Mesothelial cell of epicardium (in vitro differentiated cells): Measurements from ENCODE around the gene TLR10. TPM values are rescaled to one million over a fixed set of nuclear protein-coding genes. Genes with fewer than 3 reads are reported as not detected.

Source experiments
- DNase-seq, 2 experiments: peaks; one replicate each; pipeline ENCODE4 v3.0.0; 2021; ENCODE audit warnings: low spot score in 2 of 2; ENCODE audit not compliant: unreplicated experiment in 2 of 2
- H3K27ac Mint-ChIP-seq: 2 replicates; pipeline ENCODE4 v1.8.0; 2021; ENCODE audit warnings: mixed read lengths
- H3K27me3 Mint-ChIP-seq: 2 replicates; pipeline ENCODE4 v1.8.0; 2021; ENCODE audit warnings: low read depth, mixed read lengths
- H3K36me3 Mint-ChIP-seq: 2 replicates; pipeline ENCODE4 v1.8.0; 2021; ENCODE audit warnings: mixed read lengths
- H3K4me1 Mint-ChIP-seq: 2 replicates; pipeline ENCODE4 v1.8.0; 2021; ENCODE audit warnings: mixed read lengths
- H3K4me3 Mint-ChIP-seq: 2 replicates; pipeline ENCODE4 v1.8.0; 2021; ENCODE audit warnings: mild to moderate bottlenecking, moderate library complexity, mixed read lengths
- H3K9me3 Mint-ChIP-seq: 2 replicates; pipeline ENCODE4 v1.8.0; 2021; ENCODE audit warnings: mixed read lengths
- total RNA-seq: library from RNA; stranded (reverse); gene quantifications from 3 replicates; pipeline ENCODE4 v1.2.1, GENCODE V29; 2021
- TF ChIP-seq, protein P1 (sequence below): fragments of 200-600 bp; sonication (generic); IDR thresholded peaks from one replicate; pipeline ENCODE4 v1.5.0; 2021; ENCODE audit warnings: antibody characterized with exemption; ENCODE audit not compliant: unreplicated experiment

TLR10 gene
- total RNA-seq, 1 donor from 2014 or later = not detected

DNA sequence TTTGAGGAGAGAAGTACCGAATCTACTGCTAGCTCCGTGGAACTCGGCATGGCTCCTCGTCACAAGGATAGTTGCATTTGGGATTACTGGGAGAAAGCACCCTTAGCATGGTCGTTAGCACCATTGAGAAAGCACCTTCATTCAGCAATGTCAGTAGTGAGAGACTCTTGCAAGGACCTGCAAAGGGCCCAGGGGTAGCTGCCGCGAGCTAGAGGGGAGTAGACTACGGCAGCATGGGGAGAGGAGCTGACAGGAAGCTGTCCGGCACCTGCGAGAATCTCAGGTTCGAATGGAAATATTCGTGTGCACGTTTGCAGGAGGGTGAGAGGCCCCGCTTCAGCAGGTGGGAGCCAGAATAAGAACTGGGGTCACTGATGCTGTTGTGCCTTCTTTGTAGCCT is 20.2 kb downstream of the TLR10 start:
- no peak overlapping the region for H3K27ac Mint-ChIP-seq
- H3K27me3 Mint-ChIP-seq = no peaks in the 10 kb centered on the region
- H3K36me3 Mint-ChIP-seq = no peaks in the 10 kb centered on the region
- peaks cover 4% of the 10 kb centered on the region for H3K4me1 Mint-ChIP-seq
- TF ChIP-seq, protein P1, sequence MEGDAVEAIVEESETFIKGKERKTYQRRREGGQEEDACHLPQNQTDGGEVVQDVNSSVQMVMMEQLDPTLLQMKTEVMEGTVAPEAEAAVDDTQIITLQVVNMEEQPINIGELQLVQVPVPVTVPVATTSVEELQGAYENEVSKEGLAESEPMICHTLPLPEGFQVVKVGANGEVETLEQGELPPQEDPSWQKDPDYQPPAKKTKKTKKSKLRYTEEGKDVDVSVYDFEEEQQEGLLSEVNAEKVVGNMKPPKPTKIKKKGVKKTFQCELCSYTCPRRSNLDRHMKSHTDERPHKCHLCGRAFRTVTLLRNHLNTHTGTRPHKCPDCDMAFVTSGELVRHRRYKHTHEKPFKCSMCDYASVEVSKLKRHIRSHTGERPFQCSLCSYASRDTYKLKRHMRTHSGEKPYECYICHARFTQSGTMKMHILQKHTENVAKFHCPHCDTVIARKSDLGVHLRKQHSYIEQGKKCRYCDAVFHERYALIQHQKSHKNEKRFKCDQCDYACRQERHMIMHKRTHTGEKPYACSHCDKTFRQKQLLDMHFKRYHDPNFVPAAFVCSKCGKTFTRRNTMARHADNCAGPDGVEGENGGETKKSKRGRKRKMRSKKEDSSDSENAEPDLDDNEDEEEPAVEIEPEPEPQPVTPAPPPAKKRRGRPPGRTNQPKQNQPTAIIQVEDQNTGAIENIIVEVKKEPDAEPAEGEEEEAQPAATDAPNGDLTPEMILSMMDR = no peak
- H3K9me3 Mint-ChIP-seq = peaks cover 6% of the 10 kb centered on the region
- no peak overlapping the region for H3K4me3 Mint-ChIP-seq
- no peak for DNase-seq

DNA sequence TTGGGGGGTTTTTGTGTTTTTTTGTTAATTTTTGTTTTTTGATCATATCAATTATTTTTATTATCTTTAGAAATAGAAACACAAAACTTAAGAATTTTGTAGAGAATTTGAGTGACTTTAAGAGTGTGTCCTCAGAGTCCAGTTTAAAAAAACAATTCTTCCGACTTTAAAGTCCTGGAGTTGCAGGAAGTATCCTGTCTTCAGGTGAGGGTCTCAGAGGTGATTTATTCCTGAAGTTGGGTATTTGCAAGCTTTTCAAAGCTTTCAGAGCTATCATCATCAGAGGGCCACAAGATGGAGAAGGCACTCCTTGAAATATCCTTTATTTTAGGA is 23.0 kb downstream of the TLR10 start:
- no peak overlapping the region for H3K4me3 Mint-ChIP-seq
- H3K4me1 Mint-ChIP-seq = peaks cover 4% of the 10 kb centered on the region
- H3K27me3 Mint-ChIP-seq = no peaks in the 10 kb centered on the region
- no peak for DNase-seq
- H3K9me3 Mint-ChIP-seq = no peaks in the 10 kb centered on the region
- no peaks in the 10 kb centered on the region for H3K36me3 Mint-ChIP-seq
- TF ChIP-seq, protein P1 = no peak
- no peak overlapping the region for H3K27ac Mint-ChIP-seq

DNA sequence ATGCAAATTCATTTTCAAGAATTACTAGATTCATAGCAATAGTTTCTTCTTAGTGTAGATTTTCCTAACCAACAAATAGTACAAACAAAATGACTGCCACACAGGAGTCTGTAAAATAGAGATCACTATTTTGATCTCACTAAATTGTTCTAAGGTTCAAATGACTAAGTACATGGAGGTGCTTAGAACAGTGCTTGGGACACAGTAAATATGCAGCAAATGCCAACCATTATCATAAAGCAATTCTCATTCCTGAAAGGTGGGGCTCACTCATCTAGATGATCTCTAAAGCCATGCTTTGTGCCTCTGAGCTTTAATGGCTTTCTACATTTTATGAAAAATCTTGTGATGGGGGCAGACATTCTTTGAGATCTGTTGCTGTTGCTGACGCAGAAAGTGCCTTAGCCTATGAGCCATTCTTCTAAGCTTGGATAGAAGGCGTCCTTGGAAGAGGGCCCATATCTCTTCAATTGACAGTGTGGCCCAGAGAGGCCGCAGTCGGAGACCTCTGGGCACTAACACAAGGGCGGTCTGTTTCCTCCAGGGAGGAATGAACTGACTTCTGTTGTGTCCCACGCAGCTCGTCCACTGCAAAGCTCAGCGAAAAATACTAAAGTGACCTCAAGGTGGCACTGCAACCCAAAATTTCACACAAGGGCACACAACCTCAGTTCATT is 23.5 kb downstream of the TLR10 start:
- H3K9me3 Mint-ChIP-seq = no peaks in the 10 kb centered on the region
- no peaks in the 10 kb centered on the region for H3K36me3 Mint-ChIP-seq
- TF ChIP-seq, protein P1 = peak; percentile 76
- no peaks in the 10 kb centered on the region for H3K27me3 Mint-ChIP-seq
- H3K4me3 Mint-ChIP-seq = peak overlapping the region; percentile 26
- DNase-seq = peak in 1 of 2 experiments; percentile 72
- H3K27ac Mint-ChIP-seq = no peak overlapping the region
- H3K4me1 Mint-ChIP-seq = peaks cover 4% of the 10 kb centered on the region

DNA sequence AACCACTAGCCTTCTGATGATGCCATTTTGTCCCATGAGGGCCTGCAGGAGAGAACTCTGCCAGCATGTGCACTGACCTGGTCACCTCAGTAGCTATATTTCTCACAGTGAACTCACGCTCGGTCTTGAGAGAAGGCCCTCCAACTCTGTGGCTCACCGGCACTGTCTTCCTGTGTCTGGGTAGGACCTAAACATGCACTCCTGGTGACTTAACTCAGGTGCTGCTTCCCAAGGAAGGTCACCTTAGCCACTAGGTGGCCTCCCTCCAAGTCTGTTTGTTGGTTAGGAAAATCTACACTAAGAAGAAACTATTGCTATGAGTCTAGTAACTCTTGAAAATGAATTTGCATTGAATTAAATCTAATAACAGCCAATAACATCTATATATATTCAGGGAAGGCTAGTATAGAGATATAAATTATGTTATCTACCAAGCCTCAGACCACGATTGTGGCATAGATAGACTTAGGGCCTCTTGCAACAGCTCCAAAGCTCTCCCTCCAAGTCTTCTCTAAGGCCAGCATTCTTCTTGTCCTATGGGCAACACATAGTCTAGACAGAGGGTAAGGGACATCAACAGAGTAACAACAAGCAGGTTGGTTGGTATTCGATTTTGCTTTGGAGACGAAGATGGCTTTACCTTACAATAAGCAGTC is 24.7 kb downstream of the TLR10 start:
- H3K27me3 Mint-ChIP-seq = no peaks in the 10 kb centered on the region
- TF ChIP-seq, protein P1 = peak; percentile 15
- H3K36me3 Mint-ChIP-seq = no peaks in the 10 kb centered on the region
- no peak overlapping the region for H3K27ac Mint-ChIP-seq
- H3K4me3 Mint-ChIP-seq = no peak overlapping the region
- peaks cover 4% of the 10 kb centered on the region for H3K4me1 Mint-ChIP-seq
- DNase-seq = no peak
- no peaks in the 10 kb centered on the region for H3K9me3 Mint-ChIP-seq

DNA sequence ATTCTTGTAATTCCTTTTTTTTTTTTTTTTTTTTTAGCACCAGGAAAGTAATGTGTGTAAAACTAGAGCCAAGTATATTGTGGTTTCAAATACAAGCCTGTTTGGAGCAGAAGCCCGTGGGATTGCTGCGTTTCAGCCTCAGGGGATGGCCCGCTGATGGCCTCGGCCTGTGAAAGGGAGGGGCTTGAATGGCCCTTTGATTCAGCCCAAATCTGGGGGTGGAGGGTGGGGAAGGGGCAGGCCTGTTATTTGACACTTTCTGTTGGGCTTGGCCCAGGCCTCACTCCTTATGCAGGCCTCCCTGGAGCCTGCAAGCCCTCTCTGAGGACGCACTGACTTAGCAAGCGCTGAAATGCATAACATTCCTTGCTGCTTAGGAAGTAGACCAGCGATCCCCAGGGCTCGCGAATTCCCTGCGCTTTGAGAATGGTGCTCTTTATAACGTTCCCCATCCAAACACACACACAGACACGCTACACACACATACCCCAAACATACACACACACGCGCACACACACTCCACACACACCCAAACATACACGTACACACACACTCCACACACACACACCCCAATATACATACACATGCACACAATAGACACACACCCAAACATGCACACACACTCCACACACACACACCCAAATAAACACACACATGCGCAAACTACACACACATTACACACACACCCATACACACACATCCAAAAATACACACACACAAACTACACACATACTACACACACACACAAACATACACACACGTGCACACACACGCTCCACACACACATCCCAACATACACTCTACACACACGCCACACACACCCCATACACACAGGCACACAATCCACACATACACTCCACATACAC is 29.6 kb downstream of the TLR10 start:
- no peaks in the 10 kb centered on the region for H3K36me3 Mint-ChIP-seq
- TF ChIP-seq, protein P1 = no peak

More for the DNA sequence above, 29.6 kb downstream of the TLR10 start:
- peak; percentile 63 to 74 for DNase-seq
- H3K4me1 Mint-ChIP-seq = peaks cover 20% of the 10 kb centered on the region
- peaks cover 6% of the 10 kb centered on the region for H3K9me3 Mint-ChIP-seq
- H3K27ac Mint-ChIP-seq = no peak overlapping the region
- H3K4me3 Mint-ChIP-seq = no peak overlapping the region
- H3K27me3 Mint-ChIP-seq = no peaks in the 10 kb centered on the region
